ENCODE data around the gene CST7.

GRCh38 chr20:24986436-24987015 is 37.5 kb downstream of the CST7 start:
- no peak for TF ChIP-seq POLR2AphosphoS5 (IDR thresholded peaks at IDR 0.05; ENCODE audit: insufficient read depth, low read depth, low read length)
- no peak for TF ChIP-seq GATA2 (IDR thresholded peaks at IDR 0.05; ENCODE audit: insufficient read depth, insufficient read length, low read depth, low read length)
- TF ChIP-seq, protein P1, sequence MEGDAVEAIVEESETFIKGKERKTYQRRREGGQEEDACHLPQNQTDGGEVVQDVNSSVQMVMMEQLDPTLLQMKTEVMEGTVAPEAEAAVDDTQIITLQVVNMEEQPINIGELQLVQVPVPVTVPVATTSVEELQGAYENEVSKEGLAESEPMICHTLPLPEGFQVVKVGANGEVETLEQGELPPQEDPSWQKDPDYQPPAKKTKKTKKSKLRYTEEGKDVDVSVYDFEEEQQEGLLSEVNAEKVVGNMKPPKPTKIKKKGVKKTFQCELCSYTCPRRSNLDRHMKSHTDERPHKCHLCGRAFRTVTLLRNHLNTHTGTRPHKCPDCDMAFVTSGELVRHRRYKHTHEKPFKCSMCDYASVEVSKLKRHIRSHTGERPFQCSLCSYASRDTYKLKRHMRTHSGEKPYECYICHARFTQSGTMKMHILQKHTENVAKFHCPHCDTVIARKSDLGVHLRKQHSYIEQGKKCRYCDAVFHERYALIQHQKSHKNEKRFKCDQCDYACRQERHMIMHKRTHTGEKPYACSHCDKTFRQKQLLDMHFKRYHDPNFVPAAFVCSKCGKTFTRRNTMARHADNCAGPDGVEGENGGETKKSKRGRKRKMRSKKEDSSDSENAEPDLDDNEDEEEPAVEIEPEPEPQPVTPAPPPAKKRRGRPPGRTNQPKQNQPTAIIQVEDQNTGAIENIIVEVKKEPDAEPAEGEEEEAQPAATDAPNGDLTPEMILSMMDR (IDR thresholded peaks at IDR 0.05; ENCODE audit: extremely low read depth in 1 of 2, insufficient read depth in 1 of 2, low read depth in 1 of 2, low read length in 2 of 2) = no peak
- no peak for TF ChIP-seq POLR2A (IDR thresholded peaks at IDR 0.05; ENCODE audit: low read depth, low read length)
- TF ChIP-seq MYC (IDR thresholded peaks at IDR 0.05; ENCODE audit: low read depth, low read length) = no peak
- no peak for TF ChIP-seq EZH2 (IDR thresholded peaks at IDR 0.05; ENCODE audit: borderline replicate concordance, low read depth, low read length, severe bottlenecking)
- no peak for TF ChIP-seq MAX (IDR thresholded peaks at IDR 0.05; ENCODE audit: insufficient read depth, insufficient read length)
- no peak for TF ChIP-seq JUN (IDR thresholded peaks at IDR 0.05; ENCODE audit: borderline replicate concordance, insufficient read depth, insufficient read length, low read depth)

All from endothelial cell of umbilical vein (primary cell).